GM12873 (cell line): ENCODE measurements around the gene ZCRB1.

Experiments
- CTCF ChIP-seq: IDR thresholded peaks from 2 replicates; pipeline ENCODE4 v1.5.1; 2012; ENCODE audit warnings: low read depth, mild to moderate bottlenecking, moderate library complexity, low read length, control low read depth; ENCODE audit not compliant: insufficient read depth; ENCODE audit errors: missing control alignments

Gene ZCRB1

DNA sequence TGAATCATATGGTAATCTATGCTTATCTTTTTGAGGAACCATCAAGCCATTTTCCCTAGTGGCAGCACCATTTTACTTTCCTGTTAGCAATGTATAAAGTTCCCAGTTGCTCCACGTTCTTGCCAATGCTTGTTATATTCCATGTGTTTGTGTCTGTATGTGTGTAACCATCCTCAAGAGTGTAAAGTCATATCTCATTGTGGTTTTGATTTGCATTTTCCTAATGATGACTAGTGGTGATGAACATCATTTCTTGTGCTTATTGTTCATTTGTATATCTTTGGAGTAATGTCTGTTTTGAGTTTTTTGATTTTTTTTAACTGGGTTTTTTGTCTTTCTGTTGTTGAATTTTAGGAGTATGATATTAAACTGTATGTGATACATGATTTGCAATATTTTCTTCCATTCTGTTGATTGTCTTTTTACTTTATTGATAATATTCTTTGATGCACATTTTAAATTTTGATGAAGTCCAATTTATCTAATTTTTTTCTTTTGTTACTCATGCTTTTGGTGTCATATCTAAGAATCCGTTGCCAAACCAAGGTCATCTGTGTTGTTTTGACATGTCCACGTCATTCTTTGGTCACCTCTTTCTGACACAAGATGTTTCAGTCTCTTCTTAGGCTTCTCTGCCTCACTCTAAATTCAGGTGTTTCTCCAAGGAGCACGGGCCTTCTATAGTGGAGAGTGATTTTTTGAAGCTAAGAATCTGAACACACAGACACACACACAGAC lies 36.2 kb upstream of the ZCRB1 start:
- no peak for TF ChIP-seq CTCF

DNA sequence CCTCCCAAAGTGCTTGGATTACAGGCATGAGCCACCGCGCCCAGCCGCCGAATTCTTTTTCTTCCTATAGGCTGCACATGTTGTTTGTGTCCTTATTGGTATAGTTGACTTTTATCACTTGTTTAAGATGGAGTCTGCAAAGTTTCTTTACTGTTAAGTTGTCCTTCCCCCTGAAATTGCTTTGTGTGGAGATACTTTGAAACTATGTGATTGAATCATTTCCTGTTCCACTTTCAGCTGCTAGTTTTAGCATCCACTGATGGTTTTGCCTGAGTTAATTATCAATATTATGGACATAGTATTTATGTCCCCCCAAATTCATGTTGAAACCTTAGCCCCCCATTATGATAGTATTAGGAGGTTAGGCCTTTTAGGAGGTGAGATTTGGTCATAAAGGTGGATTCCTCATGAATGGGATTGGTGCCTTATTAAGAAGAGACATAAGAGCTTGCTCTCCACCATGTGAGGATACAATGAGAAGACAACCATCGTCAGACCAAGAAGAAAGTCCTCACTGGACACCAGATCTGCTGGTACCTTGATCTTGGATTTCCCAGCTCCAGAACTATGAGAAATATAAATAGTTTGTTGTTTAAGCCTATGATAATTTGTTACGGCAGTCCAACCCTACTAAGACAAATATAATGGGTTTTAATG lies 35.0 kb upstream of the ZCRB1 start:
- TF ChIP-seq CTCF: no peak

DNA sequence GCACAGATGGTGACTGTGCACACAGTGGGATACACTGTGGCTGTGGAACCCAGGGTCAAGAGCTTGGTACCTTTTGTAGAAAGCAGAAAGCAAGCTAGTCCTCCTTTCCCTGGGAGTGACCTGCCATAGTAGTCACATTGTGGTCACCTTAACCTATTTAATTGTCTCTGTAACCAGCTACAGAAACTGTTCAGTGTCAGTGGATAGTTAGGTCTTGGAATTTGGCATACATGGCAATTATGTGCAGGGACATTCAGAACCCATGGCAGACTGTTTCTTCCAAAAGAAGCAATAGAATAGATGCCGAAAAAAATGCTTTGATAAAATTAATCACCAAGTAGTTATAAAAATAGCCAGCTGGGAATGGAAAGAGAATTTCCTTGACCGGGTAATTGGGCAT lies 30.4 kb upstream of the ZCRB1 start:
- TF ChIP-seq CTCF: no peak

- TF ChIP-seq CTCF: no peak
These were observed 20.6 kb upstream of the ZCRB1 start for GRCh38 chr12:42346403-42347002.

DNA sequence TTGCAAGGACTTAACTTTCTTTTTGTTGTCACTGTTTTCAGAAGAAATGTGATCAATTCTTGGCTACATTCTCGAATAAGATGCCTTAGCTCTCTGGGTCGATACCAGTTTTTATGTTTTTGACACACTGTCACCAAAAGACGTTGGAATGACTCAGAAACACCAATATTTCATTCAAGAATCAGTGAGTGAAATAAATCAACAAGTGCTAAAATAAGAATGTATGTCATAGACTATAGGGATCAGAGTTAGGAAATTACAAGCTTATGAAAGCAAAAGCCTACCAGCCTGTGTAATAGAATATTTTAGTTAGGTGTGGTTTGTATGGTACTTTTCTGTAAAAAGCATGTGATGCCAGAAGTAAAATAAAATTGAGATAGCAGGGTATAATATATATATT lies 17.8 kb upstream of the ZCRB1 start:
- TF ChIP-seq CTCF: no peak

DNA sequence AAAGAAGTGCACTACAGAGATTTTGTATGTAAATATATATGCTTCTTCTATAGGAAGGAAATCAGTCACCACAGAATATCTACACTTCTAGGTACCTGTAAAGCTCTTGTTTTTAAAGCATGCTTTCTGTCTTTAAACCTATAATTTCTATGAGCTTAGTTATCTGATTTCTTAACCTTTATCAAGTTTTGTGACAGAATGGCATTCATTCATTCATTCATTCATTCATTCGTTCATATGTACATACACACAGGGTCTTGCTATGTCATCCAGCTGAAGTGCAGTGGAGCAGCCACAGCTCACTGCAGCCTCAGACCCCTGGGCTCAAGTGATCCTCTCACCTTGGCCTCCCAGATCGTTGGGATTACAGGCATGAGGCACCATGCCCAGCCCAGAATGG lies 16.1 kb upstream of the ZCRB1 start:
- TF ChIP-seq CTCF: no peak

DNA sequence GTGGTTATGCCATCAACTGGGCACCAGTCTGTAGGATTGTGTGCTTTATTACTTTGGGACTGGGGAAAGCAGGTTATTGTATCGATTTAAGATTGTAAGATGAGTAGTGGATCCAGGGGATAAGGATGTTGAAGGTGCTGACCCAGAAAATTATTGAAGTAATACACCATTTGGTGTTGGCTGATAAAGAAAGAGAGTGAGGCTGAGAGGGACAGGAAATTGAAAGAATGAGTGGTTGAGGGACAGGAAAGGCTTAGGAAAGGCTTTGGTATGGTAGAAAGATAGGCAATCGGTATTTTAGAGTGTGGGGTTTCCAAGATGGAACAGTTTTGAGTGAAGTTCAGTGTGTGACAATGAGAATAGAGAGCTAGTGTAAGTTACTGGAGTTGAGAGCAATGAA lies 12.4 kb upstream of the ZCRB1 start:
- no peak for TF ChIP-seq CTCF
